Activated naive CD4-positive, alpha-beta T cell treated with anti-CD3 and anti-CD28 coated beads, Interleukin-2, amount 50 U/mL, for 24 hours (primary cell): Measurements from ENCODE around the gene TMEM126A.
"Not testable (repeated sequence)": the region's sequence is repeated elsewhere in the genome, so short reads cannot be mapped to it uniquely, and the experiment has no call there.

Experiments used
- H3K27ac Mint-ChIP-seq: one replicate; pipeline ENCODE4 v1.8.0; 2021; ENCODE audit warnings: mild to moderate bottlenecking, mixed read lengths
- H3K27me3 Mint-ChIP-seq: one replicate; pipeline ENCODE4 v1.8.0; 2021; ENCODE audit warnings: mixed read lengths
- H3K36me3 Mint-ChIP-seq: one replicate; pipeline ENCODE4 v1.8.0; 2021; ENCODE audit warnings: mixed read lengths
- H3K4me1 Mint-ChIP-seq: one replicate; pipeline ENCODE4 v1.8.0; 2021; ENCODE audit warnings: mixed read lengths
- H3K4me3 Mint-ChIP-seq: one replicate; pipeline ENCODE4 v1.8.0; 2021; ENCODE audit warnings: mild to moderate bottlenecking, mixed read lengths
- H3K9me3 Mint-ChIP-seq: one replicate; pipeline ENCODE4 v1.8.0; 2021; ENCODE audit warnings: mixed read lengths

Gene TMEM126A

GRCh38 chr11:85647604-85648299 is at the start of gene TMEM126A:
Gene TMEM126A, plus strand, starts transcription at chr11:85647967. Its CDS starts 2,289 bp downstream, at chr11:85650256.
- Mint-ChIP-seq H3K27ac (peak within 1 kb of the TSS; percentile 94), H3K36me3 (peaks cover 4% of the 10 kb centered on the region), H3K27me3 (peaks cover 5% of the 10 kb centered on the region), H3K9me3 (no peaks in the 10 kb centered on the region), H3K4me1 (peaks cover 44% of the 10 kb centered on the region), H3K4me3 (peak within 1 kb of the TSS; percentile 94)

- Mint-ChIP-seq H3K27me3 (no peaks in the 10 kb centered on the region), H3K4me3 (no peak overlapping the region), H3K36me3 (no peaks in the 10 kb centered on the region), H3K9me3 (no peaks in the 10 kb centered on the region), H3K4me1 (no peaks in the 10 kb centered on the region), H3K27ac (no peak overlapping the region)
These were observed 48.7 kb upstream of the TMEM126A start for GRCh38 chr11:85599083-85599482.

GRCh38 chr11:85602526-85603213 is 45.1 kb upstream of the TMEM126A start:
- no peaks in the 10 kb centered on the region for H3K27me3 Mint-ChIP-seq
- H3K36me3 Mint-ChIP-seq: no peaks in the 10 kb centered on the region

GRCh38 chr11:85603220-85603619 is 44.5 kb upstream of the TMEM126A start:
- H3K27me3 Mint-ChIP-seq: no peaks in the 10 kb centered on the region
- no peak overlapping the region for H3K4me3 Mint-ChIP-seq
- H3K36me3 Mint-ChIP-seq: no peaks in the 10 kb centered on the region
- H3K4me1 Mint-ChIP-seq: no peaks in the 10 kb centered on the region
- H3K27ac Mint-ChIP-seq: no peak overlapping the region
- H3K9me3 Mint-ChIP-seq: no peaks in the 10 kb centered on the region

More at GRCh38 chr11:85602526-85603213, 45.1 kb upstream of the TMEM126A start:
- Mint-ChIP-seq H3K27ac (no peak overlapping the region), H3K4me3 (no peak overlapping the region), H3K9me3 (no peaks in the 10 kb centered on the region), H3K4me1 (no peaks in the 10 kb centered on the region)

- not testable (repeated sequence) for H3K4me1 Mint-ChIP-seq, H3K4me3 Mint-ChIP-seq, H3K27me3 Mint-ChIP-seq, H3K36me3 Mint-ChIP-seq, H3K9me3 Mint-ChIP-seq, H3K27ac Mint-ChIP-seq
These were observed 41.5 kb upstream of the TMEM126A start for GRCh38 chr11:85606237-85606636.

GRCh38 chr11:85608621-85609020 is 39.1 kb upstream of the TMEM126A start:
- not testable (repeated sequence) for H3K27ac Mint-ChIP-seq, H3K4me3 Mint-ChIP-seq, H3K9me3 Mint-ChIP-seq, H3K36me3 Mint-ChIP-seq, H3K4me1 Mint-ChIP-seq, H3K27me3 Mint-ChIP-seq

GRCh38 chr11:85609286-85609685 is 38.5 kb upstream of the TMEM126A start:
- not testable (repeated sequence) for H3K9me3 Mint-ChIP-seq, H3K27me3 Mint-ChIP-seq, H3K36me3 Mint-ChIP-seq, H3K27ac Mint-ChIP-seq, H3K4me1 Mint-ChIP-seq, H3K4me3 Mint-ChIP-seq

- not testable (repeated sequence) for H3K9me3 Mint-ChIP-seq, H3K4me1 Mint-ChIP-seq, H3K27me3 Mint-ChIP-seq, H3K27ac Mint-ChIP-seq, H3K36me3 Mint-ChIP-seq, H3K4me3 Mint-ChIP-seq
These were observed 36.1 kb upstream of the TMEM126A start for GRCh38 chr11:85611643-85612042.

- H3K27me3 Mint-ChIP-seq: no peaks in the 10 kb centered on the region
- peaks cover 6% of the 10 kb centered on the region for H3K4me1 Mint-ChIP-seq
- no peak overlapping the region for H3K27ac Mint-ChIP-seq
- peaks cover 6% of the 10 kb centered on the region for H3K36me3 Mint-ChIP-seq
- H3K9me3 Mint-ChIP-seq: no peaks in the 10 kb centered on the region
- H3K4me3 Mint-ChIP-seq: no peak overlapping the region
These were observed 28.3 kb upstream of the TMEM126A start for GRCh38 chr11:85619499-85619898.

GRCh38 chr11:85620256-85620655 is 27.5 kb upstream of the TMEM126A start:
- H3K4me3 Mint-ChIP-seq: no peak overlapping the region
- H3K4me1 Mint-ChIP-seq: peaks cover 14% of the 10 kb centered on the region
- no peak overlapping the region for H3K27ac Mint-ChIP-seq
- peaks cover 6% of the 10 kb centered on the region for H3K36me3 Mint-ChIP-seq
- no peaks in the 10 kb centered on the region for H3K27me3 Mint-ChIP-seq
- no peaks in the 10 kb centered on the region for H3K9me3 Mint-ChIP-seq

- Mint-ChIP-seq H3K36me3 (peaks cover 3% of the 10 kb centered on the region), H3K27me3 (no peaks in the 10 kb centered on the region), H3K27ac (peak overlapping the region; percentile 100), H3K4me3 (peak overlapping the region; percentile 100), H3K4me1 (peaks cover 51% of the 10 kb centered on the region), H3K9me3 (no peaks in the 10 kb centered on the region)
These were observed 21.3 kb upstream of the TMEM126A start for GRCh38 chr11:85626496-85626895.

GRCh38 chr11:85627332-85627997 is 20.3 kb upstream of the TMEM126A start, which contains the start of gene DLG2:
Gene DLG2, minus strand, starts transcription at chr11:85627344.
- peaks cover 52% of the 10 kb centered on the region for H3K4me1 Mint-ChIP-seq
- H3K9me3 Mint-ChIP-seq: no peaks in the 10 kb centered on the region
- peak within 1 kb of the TSS; percentile 100 for H3K27ac Mint-ChIP-seq
- H3K36me3 Mint-ChIP-seq: no peaks in the 10 kb centered on the region
- peak within 1 kb of the TSS; percentile 100 for H3K4me3 Mint-ChIP-seq
- no peaks in the 10 kb centered on the region for H3K27me3 Mint-ChIP-seq

GRCh38 chr11:85627998-85628770 is 19.6 kb upstream of the TMEM126A start, which contains the start of gene TMEM126B:
Gene TMEM126B, plus strand, starts transcription at chr11:85628593. Its CDS starts 15 bp downstream, at chr11:85628608.
- no peaks in the 10 kb centered on the region for H3K9me3 Mint-ChIP-seq
- H3K27me3 Mint-ChIP-seq: no peaks in the 10 kb centered on the region
- H3K36me3 Mint-ChIP-seq: no peaks in the 10 kb centered on the region
- peaks cover 52% of the 10 kb centered on the region for H3K4me1 Mint-ChIP-seq
- peak within 1 kb of the TSS; percentile 100 for H3K4me3 Mint-ChIP-seq
- H3K27ac Mint-ChIP-seq: peak within 1 kb of the TSS; percentile 100

GRCh38 chr11:85628771-85629341 is 18.9 kb upstream of the TMEM126A start:
- Mint-ChIP-seq H3K4me3 (peak overlapping the region; percentile 100), H3K27me3 (no peaks in the 10 kb centered on the region), H3K9me3 (no peaks in the 10 kb centered on the region), H3K27ac (peak overlapping the region; percentile 100), H3K36me3 (no peaks in the 10 kb centered on the region), H3K4me1 (peaks cover 50% of the 10 kb centered on the region)

- no peak overlapping the region for H3K4me3 Mint-ChIP-seq
- no peak overlapping the region for H3K27ac Mint-ChIP-seq
- no peaks in the 10 kb centered on the region for H3K27me3 Mint-ChIP-seq
- no peaks in the 10 kb centered on the region for H3K9me3 Mint-ChIP-seq
- H3K4me1 Mint-ChIP-seq: peaks cover 11% of the 10 kb centered on the region
- H3K36me3 Mint-ChIP-seq: peaks cover 4% of the 10 kb centered on the region
These were observed 13.0 kb upstream of the TMEM126A start for GRCh38 chr11:85634747-85635146.
